HepG2 (cell line): Measurements from ENCODE around the gene SRC. TPM values are rescaled to one million over a fixed set of nuclear protein-coding genes. Genes with fewer than 3 reads are reported as not detected.
A peak's percentile ranks its signal among the peaks of the same experiment; 100 is the strongest.

Source experiments
- ASH2L ChIP-seq: fragments of 300-600, 200-600 bp; sonication (generic); IDR thresholded peaks from 2 replicates; pipeline ENCODE4 v1.7.0; 2017; ENCODE audit warnings: low read depth, mild to moderate bottlenecking, moderate library complexity, mixed read lengths, low read length; ENCODE audit not compliant: insufficient read length
- CEBPG ChIP-seq: IDR thresholded peaks from 2 replicates; pipeline ENCODE4 v1.6.1; 2016
- FOXM1 ChIP-seq: sonication (generic); formaldehyde crosslinking; IDR thresholded peaks from 2 replicates; pipeline ENCODE4 v1.5.0; 2020; ENCODE audit warnings: missing genetic modification reagents
- IRF2 ChIP-seq: IDR thresholded peaks from 2 replicates; pipeline ENCODE4 v1.6.1; 2018; ENCODE audit warnings: missing genetic modification reagents, missing compliant biosample characterization
- MED1 ChIP-seq: sonication (generic); formaldehyde crosslinking; IDR thresholded peaks from 2 replicates; pipeline ENCODE4 v1.4.0; 2020; ENCODE audit warnings: missing genetic modification reagents
- NFYC ChIP-seq: IDR thresholded peaks from 2 replicates; pipeline ENCODE4 v1.6.1; 2016; ENCODE audit warnings: missing genetic modification reagents, missing compliant biosample characterization
- TCF12 ChIP-seq, 2 experiments: fragments of 450-650 bp in 1 of 2; sonication (generic) in 1 of 2; formaldehyde crosslinking in 1 of 2; IDR thresholded peaks; 2 replicates each; pipeline versions ENCODE4 v1.6.1 to v1.8.0; 2017 to 2022; ENCODE audit warnings: antibody characterized with exemption in 1 of 2, mild to moderate bottlenecking in 1 of 2, missing genetic modification reagents in 1 of 2, moderate library complexity in 1 of 2
- ZFP36L1 ChIP-seq: sonication (generic); formaldehyde crosslinking; IDR thresholded peaks from 2 replicates; pipeline ENCODE4 v1.8.0; 2022; ENCODE audit warnings: mild to moderate bottlenecking, missing genetic modification reagents, moderate library complexity
- ZNF234 ChIP-seq: sonication (generic); formaldehyde crosslinking; conservative IDR thresholded peaks from 2 replicates; pipeline ENCODE4 v1.5.1; 2020; ENCODE audit warnings: mild to moderate bottlenecking, missing genetic modification reagents
- ZNF30 ChIP-seq: sonication (generic); formaldehyde crosslinking; IDR thresholded peaks from 2 replicates; pipeline ENCODE4 v1.5.0; 2020; ENCODE audit warnings: mild to moderate bottlenecking, missing genetic modification reagents
- ZNF317 ChIP-seq: sonication (generic); formaldehyde crosslinking; IDR thresholded peaks from 2 replicates; pipeline ENCODE4 v1.5.0; 2020; ENCODE audit warnings: mild to moderate bottlenecking, missing genetic modification reagents
- ZNF703 ChIP-seq: sonication (generic); formaldehyde crosslinking; IDR thresholded peaks from 2 replicates; pipeline ENCODE4 v1.5.1; 2020; ENCODE audit warnings: missing genetic modification reagents, mild to moderate bottlenecking, moderate library complexity, borderline replicate concordance
- ZSCAN12 ChIP-seq: sonication (generic); formaldehyde crosslinking; IDR thresholded peaks from 2 replicates; pipeline ENCODE4 v1.9.0; 2021; ENCODE audit warnings: mild to moderate bottlenecking, missing genetic modification reagents
- ZSCAN29 ChIP-seq: sonication (generic); formaldehyde crosslinking; conservative IDR thresholded peaks from 2 replicates; pipeline ENCODE4 v1.4.0; 2020; ENCODE audit warnings: mild to moderate bottlenecking, missing genetic modification reagents
- polyA plus RNA-seq, 8 experiments: library from polyadenylated mRNA; depleted of rRNA in 3 of 8; stranded (reverse) in 7 of 8; unstranded in 1 of 8; fragments of >200 nt; fragmentation: Illumina TruSeq in 4 of 8; extraction: Trizol in 4 of 8; gene quantifications; 2 replicates each; pipeline versions ENCODE4 v1.2.1 to v1.2.3, GENCODE V29; 2011 to 2016; ENCODE audit warnings: low read depth in 4 of 8, missing spikeins in 1 of 8, mixed read lengths in 1 of 8; ENCODE audit not compliant: insufficient read depth in 1 of 8
- total RNA-seq, 5 experiments: library from RNA; depleted of rRNA; stranded (reverse); fragments of >200 nt; fragmentation: Illumina TruSeq; extraction: Trizol; gene quantifications; 2 replicates each; pipeline ENCODE4 v1.2.3, GENCODE V29; 2016; ENCODE audit warnings: low read depth in 1 of 5
- TF ChIP-seq, protein P1 (sequence below): sonication (generic); formaldehyde crosslinking; IDR thresholded peaks from 2 replicates; pipeline ENCODE4 v1.8.1; 2023; ENCODE audit warnings: mild to moderate bottlenecking, missing genetic modification reagents, borderline replicate concordance
- TF ChIP-seq, protein P2 (sequence below): sonication (generic); formaldehyde crosslinking; IDR thresholded peaks from 2 replicates; pipeline ENCODE4 v1.5.1; 2020; ENCODE audit warnings: missing genetic modification reagents, mild to moderate bottlenecking, borderline replicate concordance
- TF ChIP-seq, protein P3 (sequence below): sonication (generic); formaldehyde crosslinking; conservative IDR thresholded peaks from 2 replicates; pipeline ENCODE4 v1.5.0; 2020; ENCODE audit warnings: missing genetic modification reagents
- TF ChIP-seq, protein P4 (sequence below): sonication (generic); formaldehyde crosslinking; IDR thresholded peaks from 2 replicates; pipeline ENCODE4 v1.5.0; 2020; ENCODE audit warnings: mild to moderate bottlenecking, missing genetic modification reagents
- TF ChIP-seq, protein P5 (sequence below): sonication (generic); formaldehyde crosslinking; IDR thresholded peaks from 2 replicates; pipeline ENCODE4 v1.4.0; 2020; ENCODE audit warnings: low read depth, missing genetic modification reagents

Gene SRC
- total and polyA plus RNA-seq, 2 of the 13 experiments (the other 11 are each of a cell fraction or from before 2014, with no cell fraction given): 54.7 to 192 TPM

DNA sequence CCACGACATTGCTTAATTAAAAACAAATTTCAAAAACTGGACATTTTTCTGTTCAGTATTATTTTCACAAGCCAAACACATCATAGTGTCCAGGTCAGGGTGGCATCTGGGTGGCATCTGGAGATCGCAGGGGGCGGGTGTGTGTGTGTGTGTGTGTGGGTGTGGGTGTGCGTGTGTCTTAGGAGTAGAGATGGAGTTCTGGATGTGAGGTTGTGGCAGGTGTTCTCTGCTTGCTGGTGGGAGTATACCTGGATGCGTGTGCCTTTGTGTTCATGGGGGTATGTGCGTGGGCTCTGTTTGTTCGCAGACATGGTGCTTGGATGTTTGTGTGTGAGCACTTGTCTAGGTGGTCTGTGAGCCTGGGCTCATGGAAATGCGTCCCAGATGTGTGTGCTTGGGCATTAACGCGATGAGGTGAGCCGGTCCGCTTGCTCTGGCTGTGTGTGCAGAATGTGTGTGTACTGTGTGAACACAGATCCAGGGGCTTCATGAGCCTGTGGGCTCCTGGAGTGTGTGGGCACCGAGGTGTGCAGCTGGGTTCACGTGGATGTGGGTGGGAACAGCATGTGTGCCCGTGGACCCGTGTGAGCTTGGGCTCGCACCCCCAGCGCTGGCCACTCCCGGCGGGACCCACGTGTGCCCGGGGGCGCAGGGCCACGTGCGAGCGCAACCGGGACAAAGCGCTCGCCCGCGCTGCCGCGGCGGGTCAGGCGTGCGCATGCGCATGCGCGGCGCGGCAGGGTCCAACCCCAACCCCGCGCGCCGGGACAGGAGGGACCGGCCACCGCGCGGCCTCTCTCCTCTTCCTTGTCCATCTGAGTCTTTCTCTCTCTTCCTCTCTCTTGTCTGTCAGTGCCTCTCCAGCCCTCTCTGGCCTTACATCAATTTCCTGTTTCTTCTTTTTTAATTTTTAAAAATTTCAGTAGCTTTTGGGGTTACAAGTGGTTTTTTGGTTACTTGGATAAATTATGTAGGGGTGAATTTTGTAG lies 60.4 kb downstream of the SRC start (continued):
- TF ChIP-seq ZNF703 (CRISPR knock-in tag) (no peak), NFYC (CRISPR knock-in tag) (no peak), ZNF234 (CRISPR knock-in tag) (no peak), MED1 (CRISPR knock-in tag) (peak; percentile 77), ZSCAN12 (CRISPR knock-in tag) (no peak), CEBPG (no peak), ZNF30 (peak; percentile 67; the same call in 1 of the 2 replicates), ZSCAN29 (peak; percentile 81), FOXM1 (CRISPR knock-in tag) (no peak), ZNF317 (CRISPR knock-in tag) (no peak), IRF2 (CRISPR knock-in tag) (peak; percentile 16; the same call in 1 of the 2 replicates), ASH2L (no peak), TCF12 (IDR thresholded peaks at IDR 0.05) (no peak), TCF12 (CRISPR knock-in tag; IDR thresholded peaks at IDR 0.05) (peak; percentile 87; the same call in 1 of the 2 replicates), ZFP36L1 (CRISPR knock-in tag) (peak; percentile 68; the same call in 1 of the 2 replicates)
- TF ChIP-seq, protein P1, sequence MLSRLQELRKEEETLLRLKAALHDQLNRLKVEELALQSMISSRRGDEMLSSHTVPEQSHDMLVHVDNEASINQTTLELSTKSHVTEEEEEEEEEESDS: no peak
- TF ChIP-seq, protein P2, sequence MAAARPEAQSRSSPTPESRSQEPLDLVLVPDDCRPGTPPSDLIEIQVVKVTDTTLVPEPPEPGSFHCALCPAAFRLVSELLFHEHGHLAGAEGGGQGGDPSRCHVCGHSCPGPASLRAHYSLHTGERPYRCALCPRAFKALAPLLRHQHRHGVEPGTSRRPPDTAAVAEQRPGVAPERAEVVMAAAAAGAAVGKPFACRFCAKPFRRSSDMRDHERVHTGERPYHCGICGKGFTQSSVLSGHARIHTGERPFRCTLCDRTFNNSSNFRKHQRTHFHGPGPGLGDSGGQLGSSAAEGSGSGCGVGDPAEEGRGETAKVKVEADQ: peak; percentile 86; the same call in 1 of the 2 replicates
- TF ChIP-seq, protein P3, sequence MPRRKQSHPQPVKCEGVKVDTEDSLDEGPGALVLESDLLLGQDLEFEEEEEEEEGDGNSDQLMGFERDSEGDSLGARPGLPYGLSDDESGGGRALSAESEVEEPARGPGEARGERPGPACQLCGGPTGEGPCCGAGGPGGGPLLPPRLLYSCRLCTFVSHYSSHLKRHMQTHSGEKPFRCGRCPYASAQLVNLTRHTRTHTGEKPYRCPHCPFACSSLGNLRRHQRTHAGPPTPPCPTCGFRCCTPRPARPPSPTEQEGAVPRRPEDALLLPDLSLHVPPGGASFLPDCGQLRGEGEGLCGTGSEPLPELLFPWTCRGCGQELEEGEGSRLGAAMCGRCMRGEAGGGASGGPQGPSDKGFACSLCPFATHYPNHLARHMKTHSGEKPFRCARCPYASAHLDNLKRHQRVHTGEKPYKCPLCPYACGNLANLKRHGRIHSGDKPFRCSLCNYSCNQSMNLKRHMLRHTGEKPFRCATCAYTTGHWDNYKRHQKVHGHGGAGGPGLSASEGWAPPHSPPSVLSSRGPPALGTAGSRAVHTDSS (CRISPR knock-in tag): no peak
- TF ChIP-seq, protein P4, sequence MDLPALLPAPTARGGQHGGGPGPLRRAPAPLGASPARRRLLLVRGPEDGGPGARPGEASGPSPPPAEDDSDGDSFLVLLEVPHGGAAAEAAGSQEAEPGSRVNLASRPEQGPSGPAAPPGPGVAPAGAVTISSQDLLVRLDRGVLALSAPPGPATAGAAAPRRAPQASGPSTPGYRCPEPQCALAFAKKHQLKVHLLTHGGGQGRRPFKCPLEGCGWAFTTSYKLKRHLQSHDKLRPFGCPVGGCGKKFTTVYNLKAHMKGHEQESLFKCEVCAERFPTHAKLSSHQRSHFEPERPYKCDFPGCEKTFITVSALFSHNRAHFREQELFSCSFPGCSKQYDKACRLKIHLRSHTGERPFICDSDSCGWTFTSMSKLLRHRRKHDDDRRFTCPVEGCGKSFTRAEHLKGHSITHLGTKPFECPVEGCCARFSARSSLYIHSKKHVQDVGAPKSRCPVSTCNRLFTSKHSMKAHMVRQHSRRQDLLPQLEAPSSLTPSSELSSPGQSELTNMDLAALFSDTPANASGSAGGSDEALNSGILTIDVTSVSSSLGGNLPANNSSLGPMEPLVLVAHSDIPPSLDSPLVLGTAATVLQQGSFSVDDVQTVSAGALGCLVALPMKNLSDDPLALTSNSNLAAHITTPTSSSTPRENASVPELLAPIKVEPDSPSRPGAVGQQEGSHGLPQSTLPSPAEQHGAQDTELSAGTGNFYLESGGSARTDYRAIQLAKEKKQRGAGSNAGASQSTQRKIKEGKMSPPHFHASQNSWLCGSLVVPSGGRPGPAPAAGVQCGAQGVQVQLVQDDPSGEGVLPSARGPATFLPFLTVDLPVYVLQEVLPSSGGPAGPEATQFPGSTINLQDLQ (CRISPR knock-in tag): peak; percentile 97
- TF ChIP-seq, protein P5, sequence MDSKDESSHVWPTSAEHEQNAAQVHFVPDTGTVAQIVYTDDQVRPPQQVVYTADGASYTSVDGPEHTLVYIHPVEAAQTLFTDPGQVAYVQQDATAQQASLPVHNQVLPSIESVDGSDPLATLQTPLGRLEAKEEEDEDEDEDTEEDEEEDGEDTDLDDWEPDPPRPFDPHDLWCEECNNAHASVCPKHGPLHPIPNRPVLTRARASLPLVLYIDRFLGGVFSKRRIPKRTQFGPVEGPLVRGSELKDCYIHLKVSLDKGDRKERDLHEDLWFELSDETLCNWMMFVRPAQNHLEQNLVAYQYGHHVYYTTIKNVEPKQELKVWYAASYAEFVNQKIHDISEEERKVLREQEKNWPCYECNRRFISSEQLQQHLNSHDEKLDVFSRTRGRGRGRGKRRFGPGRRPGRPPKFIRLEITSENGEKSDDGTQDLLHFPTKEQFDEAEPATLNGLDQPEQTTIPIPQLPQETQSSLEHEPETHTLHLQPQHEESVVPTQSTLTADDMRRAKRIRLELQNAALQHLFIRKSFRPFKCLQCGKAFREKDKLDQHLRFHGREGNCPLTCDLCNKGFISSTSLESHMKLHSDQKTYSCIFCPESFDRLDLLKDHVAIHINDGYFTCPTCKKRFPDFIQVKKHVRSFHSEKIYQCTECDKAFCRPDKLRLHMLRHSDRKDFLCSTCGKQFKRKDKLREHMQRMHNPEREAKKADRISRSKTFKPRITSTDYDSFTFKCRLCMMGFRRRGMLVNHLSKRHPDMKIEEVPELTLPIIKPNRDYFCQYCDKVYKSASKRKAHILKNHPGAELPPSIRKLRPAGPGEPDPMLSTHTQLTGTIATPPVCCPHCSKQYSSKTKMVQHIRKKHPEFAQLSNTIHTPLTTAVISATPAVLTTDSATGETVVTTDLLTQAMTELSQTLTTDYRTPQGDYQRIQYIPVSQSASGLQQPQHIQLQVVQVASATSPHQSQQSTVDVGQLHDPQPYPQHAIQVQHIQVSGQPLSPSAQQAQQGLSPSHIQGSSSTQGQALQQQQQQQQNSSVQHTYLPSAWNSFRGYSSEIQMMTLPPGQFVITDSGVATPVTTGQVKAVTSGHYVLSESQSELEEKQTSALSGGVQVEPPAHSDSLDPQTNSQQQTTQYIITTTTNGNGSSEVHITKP (CRISPR knock-in tag): no peak
